Liver (tissue), 3 donors: ENCODE measurements around the gene FANCL.

ENCODE experiments used
- EGR1 ChIP-seq, 2 donors: IDR thresholded peaks; 2 replicates each; pipeline ENCODE4 v1.6.1; 2016 to 2018; ENCODE audit warnings: antibody characterized with exemption in 2 of 2, low read depth in 2 of 2
- HNF4A ChIP-seq, 2 donors: conservative IDR thresholded peaks; 2 replicates each; pipeline ENCODE4 v1.6.1; 2016; ENCODE audit warnings: antibody characterized with exemption in 2 of 2, mild to moderate bottlenecking in 2 of 2
- JUND ChIP-seq, 2 donors: IDR thresholded peaks; 2 replicates each; pipeline ENCODE4 v1.6.1; 2016; ENCODE audit warnings: antibody characterized with exemption in 2 of 2
- RAD21 ChIP-seq, 2 donors: IDR thresholded peaks; 2 replicates each; pipeline ENCODE4 v1.6.1; 2016; ENCODE audit warnings: antibody characterized with exemption in 2 of 2, mild to moderate bottlenecking in 2 of 2
- RXRA ChIP-seq, 2 donors: IDR thresholded peaks; 2 replicates each; pipeline ENCODE4 v1.6.1; 2017 to 2018; ENCODE audit warnings: antibody characterized with exemption in 2 of 2, mild to moderate bottlenecking in 1 of 2
- TAF1 ChIP-seq: conservative IDR thresholded peaks from 2 replicates; pipeline ENCODE4 v1.6.1; 2016; ENCODE audit warnings: antibody characterized with exemption, mild to moderate bottlenecking
- YY1 ChIP-seq: IDR thresholded peaks from 2 replicates; pipeline ENCODE4 v1.6.1; 2016; ENCODE audit warnings: antibody characterized with exemption, mild to moderate bottlenecking
- TF ChIP-seq, protein P1 (sequence below): fragments of 150-350 bp; IDR thresholded peaks from 2 replicates; pipeline ENCODE4 v1.5.1; 2017; ENCODE audit warnings: improper control_type of control experiment, low read depth, low read length; ENCODE audit not compliant: missing input control
- TF ChIP-seq, protein P2 (sequence below): IDR thresholded peaks from 2 replicates; pipeline ENCODE4 v1.6.1; 2016; ENCODE audit warnings: antibody characterized with exemption, mild to moderate bottlenecking
- donor health status: healthy.
- donor health status: healthy.

DNA sequence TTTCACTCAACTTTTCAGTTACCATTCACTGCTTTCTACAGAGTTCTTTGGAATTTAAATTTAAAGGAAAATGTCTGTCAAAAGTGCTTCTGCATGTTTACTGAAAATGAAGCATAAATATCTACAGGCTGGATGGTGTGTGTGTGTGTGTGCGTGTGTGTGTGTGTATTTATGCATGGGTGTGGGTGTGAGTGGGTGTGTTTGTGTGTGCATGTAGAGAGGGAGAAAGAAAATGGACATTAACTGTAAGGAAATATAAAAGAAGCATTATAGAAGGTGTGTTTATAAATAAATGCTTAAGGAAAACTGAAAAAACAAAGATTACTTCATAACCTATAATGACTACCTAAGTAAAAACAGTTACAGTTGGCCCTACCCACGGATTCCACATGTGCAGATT lies 43.2 kb downstream of the FANCL start:
- TF ChIP-seq, protein P1, sequence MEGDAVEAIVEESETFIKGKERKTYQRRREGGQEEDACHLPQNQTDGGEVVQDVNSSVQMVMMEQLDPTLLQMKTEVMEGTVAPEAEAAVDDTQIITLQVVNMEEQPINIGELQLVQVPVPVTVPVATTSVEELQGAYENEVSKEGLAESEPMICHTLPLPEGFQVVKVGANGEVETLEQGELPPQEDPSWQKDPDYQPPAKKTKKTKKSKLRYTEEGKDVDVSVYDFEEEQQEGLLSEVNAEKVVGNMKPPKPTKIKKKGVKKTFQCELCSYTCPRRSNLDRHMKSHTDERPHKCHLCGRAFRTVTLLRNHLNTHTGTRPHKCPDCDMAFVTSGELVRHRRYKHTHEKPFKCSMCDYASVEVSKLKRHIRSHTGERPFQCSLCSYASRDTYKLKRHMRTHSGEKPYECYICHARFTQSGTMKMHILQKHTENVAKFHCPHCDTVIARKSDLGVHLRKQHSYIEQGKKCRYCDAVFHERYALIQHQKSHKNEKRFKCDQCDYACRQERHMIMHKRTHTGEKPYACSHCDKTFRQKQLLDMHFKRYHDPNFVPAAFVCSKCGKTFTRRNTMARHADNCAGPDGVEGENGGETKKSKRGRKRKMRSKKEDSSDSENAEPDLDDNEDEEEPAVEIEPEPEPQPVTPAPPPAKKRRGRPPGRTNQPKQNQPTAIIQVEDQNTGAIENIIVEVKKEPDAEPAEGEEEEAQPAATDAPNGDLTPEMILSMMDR, result no peak
- no peak for TF ChIP-seq TAF1
- no peak for TF ChIP-seq YY1
- TF ChIP-seq, protein P2, sequence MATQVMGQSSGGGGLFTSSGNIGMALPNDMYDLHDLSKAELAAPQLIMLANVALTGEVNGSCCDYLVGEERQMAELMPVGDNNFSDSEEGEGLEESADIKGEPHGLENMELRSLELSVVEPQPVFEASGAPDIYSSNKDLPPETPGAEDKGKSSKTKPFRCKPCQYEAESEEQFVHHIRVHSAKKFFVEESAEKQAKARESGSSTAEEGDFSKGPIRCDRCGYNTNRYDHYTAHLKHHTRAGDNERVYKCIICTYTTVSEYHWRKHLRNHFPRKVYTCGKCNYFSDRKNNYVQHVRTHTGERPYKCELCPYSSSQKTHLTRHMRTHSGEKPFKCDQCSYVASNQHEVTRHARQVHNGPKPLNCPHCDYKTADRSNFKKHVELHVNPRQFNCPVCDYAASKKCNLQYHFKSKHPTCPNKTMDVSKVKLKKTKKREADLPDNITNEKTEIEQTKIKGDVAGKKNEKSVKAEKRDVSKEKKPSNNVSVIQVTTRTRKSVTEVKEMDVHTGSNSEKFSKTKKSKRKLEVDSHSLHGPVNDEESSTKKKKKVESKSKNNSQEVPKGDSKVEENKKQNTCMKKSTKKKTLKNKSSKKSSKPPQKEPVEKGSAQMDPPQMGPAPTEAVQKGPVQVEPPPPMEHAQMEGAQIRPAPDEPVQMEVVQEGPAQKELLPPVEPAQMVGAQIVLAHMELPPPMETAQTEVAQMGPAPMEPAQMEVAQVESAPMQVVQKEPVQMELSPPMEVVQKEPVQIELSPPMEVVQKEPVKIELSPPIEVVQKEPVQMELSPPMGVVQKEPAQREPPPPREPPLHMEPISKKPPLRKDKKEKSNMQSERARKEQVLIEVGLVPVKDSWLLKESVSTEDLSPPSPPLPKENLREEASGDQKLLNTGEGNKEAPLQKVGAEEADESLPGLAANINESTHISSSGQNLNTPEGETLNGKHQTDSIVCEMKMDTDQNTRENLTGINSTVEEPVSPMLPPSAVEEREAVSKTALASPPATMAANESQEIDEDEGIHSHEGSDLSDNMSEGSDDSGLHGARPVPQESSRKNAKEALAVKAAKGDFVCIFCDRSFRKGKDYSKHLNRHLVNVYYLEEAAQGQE, result no peak
- no peak for TF ChIP-seq RAD21 (IDR thresholded peaks at IDR 0.05)
- no peak for TF ChIP-seq HNF4A (conservative IDR thresholded peaks at IDR 0.05)
- TF ChIP-seq RXRA (IDR thresholded peaks at IDR 0.05), result no peak
- no peak for TF ChIP-seq JUND (IDR thresholded peaks at IDR 0.05)
- no peak for TF ChIP-seq EGR1 (IDR thresholded peaks at IDR 0.05; ENCODE audit: low read depth in 2 of 2)
